DOHH2 (cell line): ENCODE results near the gene SLC5A9.

Experiments used
- EZH2phosphoT487 ChIP-seq: fragments of 200-600 bp; sonication (generic); IDR thresholded peaks from 2 replicates; pipeline ENCODE4 v1.6.1; 2017; ENCODE audit warnings: borderline replicate concordance, mild to moderate bottlenecking, antibody characterized with exemption, low read length, moderate library complexity, mixed read lengths
- TF ChIP-seq, protein P1 (sequence below): fragments of 200-600 bp; sonication (generic); IDR thresholded peaks from one replicate; pipeline ENCODE4 v1.5.1; 2014; ENCODE audit warnings: antibody characterized with exemption, mild to moderate bottlenecking, low read depth, low read length; ENCODE audit not compliant: poor library complexity, severe bottlenecking

DNA sequence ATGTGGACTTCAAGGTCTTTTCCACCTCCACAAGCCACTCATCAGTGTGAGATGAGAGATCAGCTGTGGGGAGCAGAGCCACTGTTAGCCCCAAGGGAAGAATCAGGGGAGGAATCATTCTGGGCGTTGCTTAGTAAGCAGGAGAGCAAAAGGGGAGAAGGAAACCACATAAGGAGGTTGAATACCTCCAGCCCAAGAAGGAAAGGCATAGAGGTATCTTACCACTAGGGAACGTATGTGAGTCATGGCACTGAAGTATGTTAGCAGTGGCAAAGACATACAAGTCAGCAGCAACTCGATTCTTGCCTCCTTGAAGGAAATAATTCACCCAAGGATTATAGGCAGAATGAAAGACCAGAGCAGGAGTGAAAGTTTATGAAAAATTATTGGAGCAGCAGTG is 31.6 kb upstream of the SLC5A9 start:
- TF ChIP-seq, protein P1, sequence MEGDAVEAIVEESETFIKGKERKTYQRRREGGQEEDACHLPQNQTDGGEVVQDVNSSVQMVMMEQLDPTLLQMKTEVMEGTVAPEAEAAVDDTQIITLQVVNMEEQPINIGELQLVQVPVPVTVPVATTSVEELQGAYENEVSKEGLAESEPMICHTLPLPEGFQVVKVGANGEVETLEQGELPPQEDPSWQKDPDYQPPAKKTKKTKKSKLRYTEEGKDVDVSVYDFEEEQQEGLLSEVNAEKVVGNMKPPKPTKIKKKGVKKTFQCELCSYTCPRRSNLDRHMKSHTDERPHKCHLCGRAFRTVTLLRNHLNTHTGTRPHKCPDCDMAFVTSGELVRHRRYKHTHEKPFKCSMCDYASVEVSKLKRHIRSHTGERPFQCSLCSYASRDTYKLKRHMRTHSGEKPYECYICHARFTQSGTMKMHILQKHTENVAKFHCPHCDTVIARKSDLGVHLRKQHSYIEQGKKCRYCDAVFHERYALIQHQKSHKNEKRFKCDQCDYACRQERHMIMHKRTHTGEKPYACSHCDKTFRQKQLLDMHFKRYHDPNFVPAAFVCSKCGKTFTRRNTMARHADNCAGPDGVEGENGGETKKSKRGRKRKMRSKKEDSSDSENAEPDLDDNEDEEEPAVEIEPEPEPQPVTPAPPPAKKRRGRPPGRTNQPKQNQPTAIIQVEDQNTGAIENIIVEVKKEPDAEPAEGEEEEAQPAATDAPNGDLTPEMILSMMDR = no peak
- no peak for TF ChIP-seq EZH2phosphoT487
